IMR-90 (cell line): ENCODE results near the gene KIF13A. TPM values are rescaled to one million over a fixed set of nuclear protein-coding genes. Genes with fewer than 3 reads are reported as not detected.
"Not testable (repeated sequence)": the region's sequence is repeated elsewhere in the genome, so short reads cannot be mapped to it uniquely, and the experiment has no call there.

Source experiments
- ATAC-seq: fragments of 200-7000 bp; cut with Tn5 transposase; 2 replicates; pipeline ENCODE4 v1.9.1; 2020; ENCODE audit warnings: low read depth, mild to moderate bottlenecking, moderate library complexity
- BruUV-seq: library from RNA; stranded (reverse); fragments of 400-500 nt; replicated peaks from 2 replicates; lab custom pipeline; 2021; lab: Mats Ljungman, UMichigan
- CTCF ChIA-PET: fragments of 300-600 bp; formaldehyde crosslinking; extraction: SDS; loops from one replicate; lab custom pipeline; 2021; ENCODE audit warnings: antibody characterized with exemption; lab: Yijun Ruan, JAX
- POLR2A ChIA-PET: fragments of 300-600 bp; sonication (Branson Sonifier 250); formaldehyde crosslinking; loops from one replicate; lab custom pipeline; 2022; ENCODE audit warnings: antibody characterized with exemption; ENCODE audit not compliant: unreplicated experiment; lab: Charles Lee
- DNase-seq: peaks from one replicate; pipeline ENCODE4 v3.0.0; 2013
- H2AFZ ChIP-seq: replicated peaks from 2 replicates; pipeline ENCODE3; 2013; ENCODE audit warnings: low read length, mild to moderate bottlenecking; ENCODE audit not compliant: poor library complexity
- H2AK5ac ChIP-seq: 2 replicates; pipeline ENCODE4 v1.6.1; 2013; ENCODE audit warnings: low read depth, low read length, inconsistent platforms
- H2AK9ac ChIP-seq: replicated peaks from 2 replicates; pipeline ENCODE3; 2013; ENCODE audit warnings: mild to moderate bottlenecking, low read depth, low read length, moderate library complexity; ENCODE audit not compliant: poor library complexity
- H2BK120ac ChIP-seq: 2 replicates; pipeline ENCODE4 v1.6.1; 2013; ENCODE audit warnings: low read depth, low read length, inconsistent platforms
- H2BK15ac ChIP-seq: 3 replicates; pipeline ENCODE4 v1.6.1; 2013; ENCODE audit warnings: low read depth, low read length, inconsistent platforms
- H2BK20ac ChIP-seq: 2 replicates; pipeline ENCODE4 v1.6.1; 2013; ENCODE audit warnings: low read depth, mild to moderate bottlenecking, inconsistent platforms, low read length, moderate library complexity
- H2BK5ac ChIP-seq: 2 replicates; pipeline ENCODE4 v1.6.1; 2013; ENCODE audit warnings: mild to moderate bottlenecking, low read depth, low read length, inconsistent platforms; ENCODE audit not compliant: poor library complexity, severe bottlenecking
- H3K14ac ChIP-seq: replicated peaks from 2 replicates; pipeline ENCODE4 v1.6.1; 2013; ENCODE audit warnings: low read depth, low read length, inconsistent platforms
- H3K18ac ChIP-seq: 2 replicates; pipeline ENCODE4 v1.6.1; 2013; ENCODE audit warnings: low read depth, low read length, control low read depth
- H3K23ac ChIP-seq: 2 replicates; pipeline ENCODE4 v1.6.1; 2013; ENCODE audit warnings: low read depth, low read length, inconsistent platforms
- H3K27ac ChIP-seq: 2 replicates; pipeline ENCODE4 v1.5.1; 2013; ENCODE audit warnings: mild to moderate bottlenecking, control low read depth, low read length; ENCODE audit not compliant: insufficient read depth
- H3K27me3 ChIP-seq: 2 replicates; pipeline ENCODE4 v1.6.1; 2013; ENCODE audit warnings: low read length; ENCODE audit not compliant: control insufficient read depth, insufficient read depth
- H3K36me3 ChIP-seq: 2 replicates; pipeline ENCODE4 v1.6.1; 2013; ENCODE audit warnings: low read length, mixed read lengths; ENCODE audit not compliant: control insufficient read depth, insufficient read depth
- H3K4ac ChIP-seq: 2 replicates; pipeline ENCODE4 v1.6.1; 2013; ENCODE audit warnings: low read depth, low read length, inconsistent platforms
- H3K4me1 ChIP-seq: 2 replicates; pipeline ENCODE4 v1.6.1; 2013; ENCODE audit warnings: low read length, mixed read lengths; ENCODE audit not compliant: control insufficient read depth, insufficient read depth
- H3K4me2 ChIP-seq: 2 replicates; pipeline ENCODE4 v1.6.1; 2013; ENCODE audit warnings: low read depth, mild to moderate bottlenecking, control low read depth, low read length, moderate library complexity
- H3K4me3 ChIP-seq: 2 replicates; pipeline ENCODE4 v1.5.1; 2013; ENCODE audit warnings: low read depth, mild to moderate bottlenecking, control low read depth, low read length, moderate library complexity; ENCODE audit not compliant: insufficient read depth
- H3K56ac ChIP-seq: 2 replicates; pipeline ENCODE4 v1.6.1; 2013; ENCODE audit warnings: low read length, inconsistent platforms; ENCODE audit not compliant: insufficient read depth; ENCODE audit errors: extremely low read depth
- H3K79me1 ChIP-seq, 2 experiments: 2 replicates each; pipeline ENCODE4 v1.6.1; 2013; ENCODE audit warnings: low read length in 2 of 2, inconsistent platforms in 1 of 2, low read depth in 1 of 2
- H3K9ac ChIP-seq: 2 replicates; pipeline ENCODE4 v1.6.1; 2013; ENCODE audit warnings: low read depth, low read length, control low read depth
- H3K9me1 ChIP-seq: 2 replicates; pipeline ENCODE4 v1.6.1; 2013; ENCODE audit warnings: low read length, inconsistent platforms; ENCODE audit not compliant: insufficient read depth
- H3K9me3 ChIP-seq: 2 replicates; pipeline ENCODE4 v1.6.1; 2013; ENCODE audit warnings: low read length; ENCODE audit not compliant: control insufficient read depth, insufficient read depth
- H4K20me1 ChIP-seq: 2 replicates; pipeline ENCODE4 v1.6.1; 2013; ENCODE audit warnings: low read length, inconsistent platforms; ENCODE audit not compliant: insufficient read depth
- H4K5ac ChIP-seq: 2 replicates; pipeline ENCODE4 v1.6.1; 2013; ENCODE audit warnings: mild to moderate bottlenecking, low read depth, low read length, control low read depth
- H4K8ac ChIP-seq, 2 experiments: 2 replicates each; pipeline ENCODE4 v1.6.1; 2013; ENCODE audit warnings: low read depth in 2 of 2, low read length in 2 of 2, control low read depth in 1 of 2, inconsistent platforms in 1 of 2
- H4K91ac ChIP-seq: 2 replicates; pipeline ENCODE4 v1.6.1; 2013; ENCODE audit warnings: low read depth, low read length, inconsistent platforms; ENCODE audit not compliant: insufficient read depth
- CTCF ChIP-seq: conservative IDR thresholded peaks from 2 replicates; pipeline ENCODE4 v1.5.1; 2012; ENCODE audit warnings: mild to moderate bottlenecking, low read depth, low read length, improper control_type of control experiment
- MAZ ChIP-seq: IDR thresholded peaks from 2 replicates; pipeline ENCODE4 v1.6.1; 2012; ENCODE audit warnings: low read depth, mild to moderate bottlenecking, low read length, improper control_type of control experiment, moderate library complexity, borderline replicate concordance
- RFX5 ChIP-seq: IDR thresholded peaks from 2 replicates; pipeline ENCODE4 v1.8.0; 2012; ENCODE audit warnings: low read depth, mild to moderate bottlenecking, low read length, moderate library complexity
- WGBS, 2 experiments: methylation state at CpG; one replicate each; pipeline versions ENCODE4 v1.1.5 to v1.1.7; 2013; ENCODE audit warnings: missing lambda C conversion rate in 2 of 2; ENCODE audit not compliant: insufficient read length in 1 of 2; ENCODE audit errors: extremely low coverage in 2 of 2; 5-methylcytosine and 5-hydroxymethylcytosine counted together
- dilution Hi-C: fragments of 300-500 bp; cut with HindIII; formaldehyde crosslinking; loops from one replicate; pipeline ENCODE4 v1.14.3; 2018; ENCODE audit warnings: low sequenced_read_pairs; ENCODE audit not compliant: unreplicated experiment
- in situ Hi-C: fragments of 300-500 bp; cut with MboI; formaldehyde crosslinking; loops from 3 replicates; pipeline ENCODE4 v1.14.3; 2019; ENCODE audit warnings: low sequenced_read_pairs, inconsistent platforms, mixed read lengths
- intact Hi-C: fragments of 100-400 bp; cut with micrococcal nuclease; formaldehyde crosslinking; loops from 2 replicates; pipeline ENCODE4 v1.10.0; 2022
- polyA plus RNA-seq, 3 experiments: library from polyadenylated mRNA; depleted of rRNA; stranded (reverse); fragments of >200 nt; gene quantifications; 2 replicates each; pipeline ENCODE4 v1.2.3, GENCODE V29; 2012; ENCODE audit warnings: low replicate concordance in 1 of 3
- total RNA-seq: library from RNA; depleted of rRNA; stranded (reverse); fragments of >200 nt; gene quantifications from 2 replicates; pipeline ENCODE4 v1.2.3, GENCODE V29; 2012

Gene KIF13A
- total and polyA plus RNA-seq, 2 of the 4 experiments (the other 2 are of a cell fraction), result 23.3 to 51.8 TPM

GRCh38 chr6:17754254-17754653, 233.2 kb downstream of the KIF13A start:
- Histone ChIP-seq H3K36me3 (peaks cover 3% of the 10 kb centered on the region; the same call in 1 of the 2 replicates), H2BK20ac (no peak overlapping the region), H3K4me1 (no peaks in the 10 kb centered on the region), H4K20me1 (no peaks in the 10 kb centered on the region), H2AFZ (no peak overlapping the region), H3K9me3 (no peaks in the 10 kb centered on the region), H2BK5ac (no peak overlapping the region), H3K9ac (no peak overlapping the region), H2BK120ac (no peak overlapping the region), H3K14ac (no peak overlapping the region), H4K5ac (no peak overlapping the region), H2BK15ac (no peak overlapping the region), H2AK5ac (no peak overlapping the region), H4K91ac (no peak overlapping the region), H3K4me3 (no peak overlapping the region), H3K27me3 (no peaks in the 10 kb centered on the region), H4K8ac (no peak overlapping the region), H3K4me2 (no peak overlapping the region), H2AK9ac (no peak overlapping the region), H3K4ac (no peak overlapping the region), H3K9me1 (peaks cover 3% of the 10 kb centered on the region; the same call in 1 of the 2 replicates), H3K23ac (no peak overlapping the region), H3K27ac (no peak overlapping the region), H3K56ac (no peak overlapping the region), H3K18ac (no peak overlapping the region), H3K79me1 (no peaks in the 10 kb centered on the region)
- CTCF ChIA-PET, result no interaction called here
- ATAC-seq (no peak), DNase-seq (no peak)
- no TSS peak for BruUV-seq
- no CpG with 5 or more reads among the region's 3 CpGs for WGBS, 2 experiments
- dilution Hi-C loops (no loop called here), intact Hi-C loops (no loop called here), in situ Hi-C loops (no loop called here)
- POLR2A ChIA-PET, result no interaction called here
- TF ChIP-seq MAZ (no peak), CTCF (no peak), RFX5 (no peak)

GRCh38 chr6:17745324-17745723, 242.1 kb downstream of the KIF13A start:
- H2BK20ac ChIP-seq, H3K27ac ChIP-seq, H3K27me3 ChIP-seq, H3K36me3 ChIP-seq, H2AK9ac ChIP-seq, H3K4me1 ChIP-seq, intact Hi-C loops, H2AK5ac ChIP-seq, H2BK120ac ChIP-seq, in situ Hi-C loops, H3K4ac ChIP-seq, H4K20me1 ChIP-seq, H3K23ac ChIP-seq, H3K9me1 ChIP-seq, H3K56ac ChIP-seq, H3K4me3 ChIP-seq, dilution Hi-C loops, DNase-seq, H3K9me3 ChIP-seq, H3K4me2 ChIP-seq, H4K8ac ChIP-seq, H3K9ac ChIP-seq, CTCF ChIA-PET, H2AFZ ChIP-seq, POLR2A ChIA-PET, H4K91ac ChIP-seq, H2BK15ac ChIP-seq, ATAC-seq, H3K18ac ChIP-seq, H2BK5ac ChIP-seq, H3K14ac ChIP-seq, BruUV-seq, H3K79me1 ChIP-seq, H4K5ac ChIP-seq: not testable (repeated sequence)
- 93% methylated on average over 20 of the region's 35 CpGs; no CpG with 5 or more reads in 1 of the 2 experiments for WGBS, 2 experiments
